ENCODE results near the gene OSR1.

OSR1 gene

DNA sequence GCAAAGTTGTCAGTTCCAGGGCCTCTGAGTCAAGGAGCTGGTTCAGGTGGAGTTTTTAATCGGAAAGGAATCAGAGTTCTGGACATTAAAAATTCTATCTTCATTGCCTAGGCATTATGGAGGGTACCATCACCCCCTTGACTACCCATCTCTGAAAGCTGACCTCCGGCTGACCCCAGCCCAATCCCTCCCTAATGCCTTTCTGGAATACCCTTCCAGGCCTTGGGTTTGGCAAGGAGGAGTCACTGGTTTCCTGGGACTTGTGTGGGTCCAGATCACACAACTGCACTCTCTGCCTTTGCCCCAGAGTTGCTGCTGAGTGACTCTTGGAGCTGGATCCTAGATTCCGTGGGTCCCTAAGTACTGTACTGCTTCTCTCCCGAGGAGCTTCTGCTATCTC, 1.0 kb upstream of the OSR1 start:
- DNase-seq (ENCODE audit: insufficient read length, low spot score) (no peak), FAIRE-seq (no peak)

DNA sequence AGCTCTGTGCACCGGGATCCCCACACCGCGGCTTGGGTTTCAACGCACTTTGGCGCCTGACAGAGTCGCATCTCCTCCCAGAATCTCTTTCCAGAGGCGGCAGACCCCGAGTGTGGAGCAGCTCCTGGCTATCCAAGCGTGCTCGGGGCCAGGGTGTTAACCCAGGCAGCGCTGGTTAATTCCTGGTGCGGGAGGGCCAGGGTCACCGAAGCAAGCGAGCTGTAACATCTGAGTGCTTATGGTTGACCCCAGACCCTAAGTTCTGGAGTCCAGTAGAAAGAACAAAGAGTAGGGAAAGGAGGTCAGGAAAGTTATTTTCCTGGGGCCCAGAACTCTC, 566 bp upstream of the OSR1 start:
- no peak for FAIRE-seq
- DNase-seq (ENCODE audit: insufficient read length, low spot score) = no peak

DNA sequence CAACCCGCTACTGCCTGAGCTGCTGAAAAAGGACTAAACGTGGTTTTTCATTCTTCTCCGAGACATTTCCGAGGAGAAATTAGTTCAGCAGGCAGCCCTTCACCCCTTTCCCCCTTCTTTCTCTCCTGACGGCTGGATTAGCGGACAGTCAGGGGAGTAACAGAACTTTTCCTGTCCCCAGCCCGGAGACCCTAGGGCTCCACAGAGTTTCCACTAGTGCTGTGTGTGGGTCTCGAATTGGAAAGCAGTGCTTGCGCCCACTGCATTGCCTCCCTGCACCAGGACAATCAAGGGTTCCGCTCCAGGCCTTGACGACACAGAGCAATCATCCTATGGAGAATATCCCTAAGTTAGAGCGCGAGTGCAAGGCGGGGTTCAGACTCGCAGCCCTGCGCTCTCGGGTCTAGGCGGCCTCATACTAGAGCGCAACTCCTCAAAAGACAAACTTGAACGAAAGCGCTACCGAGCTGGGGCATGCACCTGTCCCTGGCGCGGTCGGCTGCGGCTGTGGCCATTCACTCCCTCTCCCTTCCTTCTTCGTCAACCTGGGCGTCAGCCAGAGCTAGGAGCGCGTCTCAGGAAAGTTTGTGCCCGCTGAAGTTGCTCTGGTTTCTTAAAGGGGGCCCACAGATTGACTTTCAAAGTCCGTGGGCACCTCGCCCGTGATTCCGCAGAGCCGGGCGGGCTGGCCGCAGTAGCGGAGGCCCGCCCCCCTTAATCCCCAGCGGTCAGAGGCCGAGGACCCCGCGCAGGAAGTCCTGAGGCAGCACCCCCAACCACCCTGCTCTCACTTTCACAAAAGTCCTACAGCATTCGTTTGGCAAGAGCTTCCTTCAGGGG, 801 bp downstream of the OSR1 start:
- FAIRE-seq (no peak), DNase-seq (ENCODE audit: insufficient read length, low spot score) (no peak)

DNA sequence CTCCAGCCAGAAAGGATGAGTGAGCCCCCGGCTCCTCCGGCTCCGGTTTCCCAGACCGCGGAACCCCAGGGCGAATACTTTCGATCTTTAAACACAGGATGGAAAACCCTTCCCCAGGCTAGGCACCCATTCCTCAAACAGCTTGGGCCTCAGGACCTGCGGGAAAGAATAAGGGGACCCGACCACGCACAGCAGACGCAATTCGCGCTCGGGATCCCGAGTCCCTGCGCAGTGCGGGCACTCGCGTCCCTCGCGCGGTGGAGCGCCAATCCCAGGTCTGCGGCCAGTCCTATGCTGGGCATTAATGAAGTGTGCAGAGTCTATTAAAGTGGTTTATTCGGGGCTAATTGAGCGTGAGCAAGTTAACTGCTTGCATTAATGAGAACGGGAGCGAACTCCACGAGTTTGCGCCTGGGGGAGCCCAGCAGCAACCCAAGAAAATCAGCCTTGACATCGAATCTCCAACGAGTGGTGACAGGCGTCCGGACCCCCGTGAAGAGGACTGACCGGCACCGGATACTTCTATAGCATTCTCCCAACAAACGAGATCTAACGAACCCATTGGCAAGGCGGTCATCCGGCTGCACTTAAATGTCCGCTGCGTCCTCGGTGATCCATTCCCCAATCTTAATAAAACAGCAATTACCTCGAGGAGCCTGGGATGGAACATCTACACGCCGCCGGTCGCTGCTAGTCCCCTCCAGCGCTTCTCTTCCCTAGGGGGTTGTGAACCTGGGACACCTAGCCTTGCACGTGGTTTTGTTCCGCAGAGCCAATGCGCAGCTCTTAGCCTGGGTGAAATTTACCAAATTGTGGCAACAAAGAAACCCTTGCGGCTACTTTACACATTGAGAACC, 1.6 kb downstream of the OSR1 start:
- no peak for FAIRE-seq
- no peak for DNase-seq (ENCODE audit: insufficient read length, low spot score)

DNA sequence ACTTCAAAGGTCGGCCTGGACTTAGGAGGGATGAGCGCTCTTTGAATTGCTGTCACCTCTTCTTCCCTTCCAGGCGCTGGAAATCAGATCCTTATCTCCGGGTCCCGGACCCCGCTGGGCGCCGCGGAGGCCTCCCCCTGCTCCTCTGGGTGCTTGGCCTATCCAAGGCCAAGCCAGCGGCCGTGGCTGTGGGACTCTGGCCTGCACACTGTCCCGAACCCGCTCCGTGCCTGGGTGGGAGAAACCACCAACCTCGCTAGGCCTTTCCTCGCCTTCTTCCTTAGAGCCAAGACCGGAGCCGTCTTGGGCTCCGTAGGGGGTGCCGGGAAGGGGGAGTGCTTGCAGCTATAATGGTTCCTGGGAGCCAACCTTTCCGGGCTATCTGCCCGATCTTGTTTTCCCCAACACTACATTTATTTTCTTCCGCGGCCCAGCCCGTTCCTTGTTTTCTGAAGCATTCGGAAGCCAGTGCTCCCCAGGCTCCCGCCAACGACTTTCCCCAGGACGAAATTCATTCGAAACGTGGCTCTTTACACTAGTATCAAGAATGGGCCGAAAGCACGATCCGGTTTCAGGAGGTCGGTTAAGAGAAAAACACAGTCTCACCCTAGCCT, 2.4 kb downstream of the OSR1 start:
- FAIRE-seq (no peak), DNase-seq (ENCODE audit: insufficient read length, low spot score) (no peak)

DNA sequence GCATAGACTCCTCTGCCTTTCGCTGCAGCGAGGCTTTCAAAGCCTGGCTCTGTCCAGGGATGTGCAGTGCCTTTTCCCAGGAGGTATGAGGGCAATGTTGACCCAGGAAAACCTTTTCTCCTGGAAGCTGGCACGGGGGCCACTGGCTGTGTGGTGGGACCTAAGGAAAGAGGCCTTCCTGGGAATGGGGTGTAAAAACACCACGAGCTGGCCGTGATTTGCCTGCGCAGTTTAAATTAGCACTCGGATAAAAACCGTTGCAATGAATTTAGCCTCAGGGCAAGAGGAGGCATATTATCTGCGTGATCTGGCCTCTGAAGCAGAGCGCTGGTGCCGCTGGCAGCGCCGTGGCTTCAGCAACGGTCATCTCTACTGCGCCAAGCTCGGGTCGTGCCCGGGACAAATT, 3.0 kb downstream of the OSR1 start:
- DNase-seq (ENCODE audit: insufficient read length, low spot score) (no peak), FAIRE-seq (no peak)

DNA sequence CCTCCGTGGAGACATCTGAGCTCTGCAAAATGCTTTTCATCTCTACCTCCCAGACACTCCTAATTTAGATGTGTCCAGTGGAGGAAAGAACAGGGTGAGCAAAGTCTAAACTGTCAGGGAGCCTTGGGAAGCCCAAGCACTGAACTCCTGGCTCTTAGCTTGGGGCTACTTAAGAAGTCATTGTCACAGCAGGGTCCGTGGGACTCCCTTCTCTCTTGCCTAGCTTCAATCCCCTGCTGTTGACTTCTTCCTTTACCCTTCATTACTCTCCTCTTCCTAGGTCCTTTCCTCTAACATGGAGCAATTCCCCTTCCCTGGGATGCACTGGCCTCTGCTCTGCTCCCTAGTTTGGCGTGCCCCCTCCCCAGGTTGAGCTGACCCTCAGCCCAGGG, 3.4 kb downstream of the OSR1 start:
- DNase-seq (ENCODE audit: insufficient read length, low spot score) (no peak), FAIRE-seq (no peak)

DNA sequence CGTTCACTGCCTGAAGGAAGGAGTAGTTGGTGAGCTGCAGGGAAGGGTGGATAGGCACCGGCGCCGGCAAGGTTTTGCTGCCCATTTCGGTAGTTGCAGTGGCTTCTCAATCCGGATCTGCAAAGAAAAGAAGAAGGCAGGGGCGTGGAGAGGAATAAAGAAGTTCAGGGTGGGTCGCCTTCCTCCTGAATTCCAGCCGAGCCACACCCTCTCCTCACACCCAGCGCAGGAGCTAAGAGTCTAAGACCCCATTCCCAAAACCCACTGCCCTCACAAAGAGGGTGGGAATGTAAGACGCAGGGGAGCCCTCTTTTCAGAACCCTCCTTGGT, 4.7 kb downstream of the OSR1 start:
- no peak for DNase-seq (ENCODE audit: insufficient read length, low spot score)
- no peak for FAIRE-seq

DNA sequence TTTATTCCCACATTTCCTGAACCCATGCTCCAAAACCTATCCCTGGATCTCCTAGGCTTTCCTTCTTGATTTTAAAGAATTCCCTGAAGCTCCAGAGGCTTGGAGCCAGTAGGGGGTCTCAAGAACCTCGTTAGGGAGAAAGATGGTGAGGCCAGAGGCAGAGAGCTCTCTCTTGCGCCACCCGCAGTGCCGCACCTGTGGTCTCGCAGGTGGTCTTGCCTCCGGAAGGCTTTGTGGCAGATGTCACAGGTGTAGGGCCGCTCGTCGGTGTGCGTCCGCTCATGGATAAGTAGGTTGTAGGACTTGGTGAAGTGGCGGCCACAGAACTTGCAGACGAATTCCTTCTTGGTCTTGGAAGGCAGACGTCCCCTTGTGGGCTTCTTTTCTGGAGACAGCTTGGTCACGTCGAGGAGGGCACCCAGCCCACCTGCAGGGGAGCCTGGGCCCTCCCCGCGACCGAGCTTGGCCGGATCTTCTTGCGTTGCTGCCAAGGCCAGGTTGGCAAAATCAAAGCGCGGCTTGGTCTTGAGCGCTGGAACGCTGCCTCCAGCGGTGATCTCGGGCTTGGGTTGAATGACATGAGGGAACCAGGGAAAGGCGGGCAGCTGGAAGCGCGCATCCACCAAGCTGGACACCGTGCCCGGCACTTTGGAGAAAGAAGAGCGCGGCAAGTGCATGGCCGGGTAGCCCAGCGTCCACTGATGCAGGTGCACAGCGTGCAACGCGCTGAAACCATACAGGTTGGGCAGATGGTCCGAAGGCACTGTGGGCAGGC, 5.3 kb downstream of the OSR1 start:
- FAIRE-seq (no peak), DNase-seq (ENCODE audit: insufficient read length, low spot score) (no peak)

DNA sequence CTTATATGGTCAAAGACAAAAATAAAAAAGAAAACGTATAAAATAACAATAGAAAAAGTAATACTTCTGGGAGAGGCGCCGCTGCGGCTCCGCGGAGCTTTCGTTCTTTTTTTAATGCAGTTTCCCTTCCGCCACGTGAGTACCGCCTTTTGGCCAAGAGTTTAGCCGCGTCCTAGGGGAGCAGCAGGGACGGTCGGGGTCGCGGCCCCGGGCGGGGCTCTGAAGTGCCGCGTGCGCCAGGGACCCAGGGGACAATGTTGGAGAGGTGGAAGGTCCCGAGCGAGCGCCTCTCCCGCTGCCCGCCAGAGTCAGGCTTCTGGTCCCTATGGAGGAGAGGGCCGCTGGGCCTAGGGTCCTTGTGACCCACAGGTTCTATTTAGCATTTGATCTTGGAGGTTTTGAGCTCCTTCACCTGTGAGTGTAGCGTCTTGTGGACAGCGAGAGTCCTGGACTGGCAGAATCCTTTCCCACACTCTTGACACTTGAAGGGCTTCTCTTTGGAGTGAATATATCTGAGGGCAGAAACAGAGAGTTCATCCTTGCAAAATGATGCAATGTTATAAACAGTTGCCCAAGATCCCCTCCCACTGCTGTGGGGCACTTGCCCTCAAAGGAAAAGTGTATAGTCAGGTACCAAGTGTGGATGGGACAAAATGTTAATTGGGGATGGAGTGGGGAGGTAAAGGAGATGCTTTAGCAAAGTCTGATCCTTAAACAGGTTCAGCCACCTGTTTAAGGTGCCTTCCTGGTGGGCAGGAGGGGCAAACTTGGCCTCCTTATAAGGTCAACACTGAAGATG, 6.3 kb downstream of the OSR1 start:
- FAIRE-seq = no peak

DNA sequence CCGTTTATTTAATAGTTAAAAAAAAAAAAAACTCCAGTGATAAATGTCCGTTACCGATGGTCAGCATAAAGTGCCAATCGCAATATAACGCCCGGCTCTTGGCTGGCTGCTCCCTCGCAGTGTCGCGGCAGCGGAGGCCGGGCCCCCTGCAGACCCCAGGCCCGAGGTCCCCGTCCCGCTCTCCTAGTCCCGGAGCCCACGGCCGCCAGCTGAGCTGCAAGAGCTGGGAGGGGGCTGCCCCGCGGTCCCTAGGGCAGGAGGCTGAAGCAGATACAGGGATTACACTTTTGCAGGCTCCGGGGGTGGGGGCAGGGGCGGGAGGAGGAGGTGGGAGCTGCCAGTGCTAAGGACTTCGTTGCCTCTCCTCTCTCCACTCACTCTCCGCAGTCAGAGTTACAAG, 6.9 kb downstream of the OSR1 start:
- DNase-seq (ENCODE audit: insufficient read length, low spot score) (no peak), FAIRE-seq (no peak)

More for the DNA sequence above, 6.3 kb downstream of the OSR1 start:
- no peak for DNase-seq (ENCODE audit: insufficient read length, low spot score)

DNA sequence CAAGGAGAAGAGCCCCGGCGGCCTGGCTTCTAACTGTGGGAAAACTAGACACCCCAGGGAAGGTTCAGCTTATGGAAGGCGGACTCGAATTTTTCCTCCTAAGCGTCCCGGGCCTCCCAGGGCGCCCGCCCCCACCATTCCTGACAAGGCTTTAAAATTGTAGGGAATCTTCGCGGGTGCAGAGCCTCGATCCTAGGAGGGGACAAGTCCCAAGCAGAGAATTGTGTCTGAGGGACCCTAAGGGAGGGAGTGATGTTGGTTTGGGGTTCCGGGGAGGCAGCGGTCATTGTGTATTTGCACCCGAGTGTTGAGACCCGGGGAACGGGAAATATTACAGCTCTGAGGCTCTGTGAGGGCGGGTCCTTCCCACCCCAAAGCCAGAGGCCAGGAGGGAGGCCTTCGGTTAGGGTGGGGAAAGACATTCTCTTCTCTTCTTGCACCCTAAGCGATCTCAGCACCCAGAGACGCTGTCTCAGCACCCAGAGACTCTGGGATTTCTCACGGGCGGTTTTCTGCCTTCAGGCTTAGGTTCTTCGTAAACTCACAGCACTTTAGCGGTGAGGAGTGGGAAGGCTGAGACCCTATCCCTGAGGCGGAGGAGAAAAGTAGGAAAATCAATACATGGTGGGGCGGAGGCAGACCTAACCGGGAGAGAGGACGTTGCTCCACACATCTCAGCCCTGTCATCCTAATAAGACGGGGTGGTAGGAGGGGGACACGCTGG, 7.6 kb downstream of the OSR1 start:
- FAIRE-seq = no peak
- DNase-seq (ENCODE audit: insufficient read length, low spot score) = no peak

DNA sequence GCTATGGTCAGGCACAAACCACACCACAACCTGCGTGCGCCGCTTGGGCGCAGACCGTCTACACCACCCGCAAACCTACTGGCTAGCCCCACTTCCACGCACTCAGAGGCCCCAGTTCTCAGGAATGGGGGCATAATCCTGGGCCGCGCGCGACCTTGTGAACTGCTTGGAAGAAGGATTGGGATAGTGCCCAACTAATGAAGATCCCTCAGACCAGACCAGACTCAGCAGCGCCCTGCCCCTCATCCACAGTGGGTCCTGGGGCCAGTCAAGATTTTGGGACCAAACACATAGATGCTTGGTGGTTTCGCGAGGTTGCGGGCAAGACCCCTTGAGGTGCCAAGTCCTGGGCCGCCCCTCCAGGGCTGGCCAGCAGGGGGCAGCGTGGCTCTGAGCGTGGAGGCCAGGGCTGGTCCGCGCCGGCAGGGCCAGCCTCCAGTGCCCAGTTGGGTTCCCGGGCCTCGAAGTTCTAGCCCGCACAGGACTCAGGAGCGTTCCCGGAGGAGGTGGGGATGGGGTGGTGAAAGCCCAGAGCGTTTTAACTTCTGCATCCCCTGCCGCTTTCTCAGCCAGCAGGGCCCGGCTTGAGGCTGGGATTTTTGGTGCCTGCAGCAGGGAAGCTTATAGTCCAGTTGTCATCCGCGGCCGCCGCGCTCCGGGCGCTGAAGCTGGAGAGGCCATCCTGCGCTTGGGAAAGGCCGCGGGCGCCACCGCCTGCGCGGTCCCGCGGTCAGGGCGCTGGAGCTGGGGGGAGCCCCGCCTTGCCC, 8.3 kb downstream of the OSR1 start:
- FAIRE-seq = no peak

DNA sequence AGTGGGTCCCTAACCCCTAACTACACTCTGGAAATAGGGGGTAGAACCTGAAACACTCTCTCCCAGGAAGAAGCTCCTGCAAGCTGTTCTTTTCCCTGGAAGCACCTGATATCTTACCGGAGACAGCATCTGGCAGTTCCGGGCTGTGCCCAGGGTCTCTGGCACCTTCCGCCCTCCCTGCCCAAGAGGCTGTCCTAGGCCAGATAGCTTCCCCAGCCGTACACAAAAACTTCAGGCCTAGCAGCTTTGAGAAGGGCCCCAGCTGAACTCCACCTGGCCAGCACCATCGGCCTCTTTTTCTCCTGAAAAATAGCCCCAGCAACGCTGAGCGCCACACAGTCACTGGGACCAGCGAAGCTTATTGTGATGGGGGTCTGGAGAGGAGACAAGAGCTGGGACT, 9.7 kb downstream of the OSR1 start:
- no peak for FAIRE-seq

More for the DNA sequence above, 8.3 kb downstream of the OSR1 start:
- no peak for DNase-seq (ENCODE audit: insufficient read length, low spot score)

DNA sequence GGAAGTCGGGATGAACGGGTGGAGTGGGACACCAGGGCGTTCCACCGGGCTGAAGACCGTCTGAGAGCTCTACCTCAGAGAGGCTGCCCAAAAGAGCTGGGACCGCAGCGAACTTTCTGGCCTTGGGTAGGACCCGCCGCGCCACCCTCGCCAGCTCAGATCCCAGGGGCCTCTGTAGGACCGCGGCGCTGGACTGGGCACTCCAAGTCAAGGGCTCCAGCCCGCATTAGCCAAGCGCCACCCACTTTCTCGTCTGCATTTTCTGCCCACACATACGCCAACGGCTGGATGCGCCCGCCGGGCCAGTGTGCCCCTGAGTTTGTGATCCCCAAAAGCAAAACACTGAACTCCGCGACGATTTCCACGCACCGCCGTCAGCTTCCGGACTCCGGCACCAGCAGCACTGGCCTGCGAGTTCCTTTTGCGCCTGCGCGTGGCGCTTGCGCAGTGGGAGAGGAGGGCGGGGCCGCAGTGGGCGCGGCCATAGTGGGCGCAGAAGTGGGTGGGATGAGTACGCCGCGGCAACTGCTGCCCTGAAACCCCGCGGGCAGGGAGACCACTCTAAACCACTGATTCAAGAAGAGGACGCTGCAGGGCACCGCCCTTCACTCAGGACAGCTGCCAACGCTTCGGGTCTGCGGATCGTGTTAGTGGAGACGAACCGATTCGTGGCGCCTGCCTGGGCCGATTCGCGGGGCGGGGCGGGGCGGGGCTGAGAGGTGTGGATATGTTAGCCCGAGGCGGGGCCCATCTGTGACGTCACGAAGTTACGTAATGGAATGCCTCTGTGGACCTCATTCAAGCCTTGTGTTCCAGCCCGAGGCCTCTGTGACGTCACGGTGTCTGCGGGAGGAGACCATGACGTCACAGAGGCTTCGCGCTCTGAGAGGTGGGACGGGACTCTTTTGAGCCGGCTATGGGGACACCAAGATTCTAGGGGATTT, 10.5 kb downstream of the OSR1 start:
- peak; percentile 93 for FAIRE-seq

More for the DNA sequence above, 9.7 kb downstream of the OSR1 start:
- no peak for DNase-seq (ENCODE audit: insufficient read length, low spot score)

DNA sequence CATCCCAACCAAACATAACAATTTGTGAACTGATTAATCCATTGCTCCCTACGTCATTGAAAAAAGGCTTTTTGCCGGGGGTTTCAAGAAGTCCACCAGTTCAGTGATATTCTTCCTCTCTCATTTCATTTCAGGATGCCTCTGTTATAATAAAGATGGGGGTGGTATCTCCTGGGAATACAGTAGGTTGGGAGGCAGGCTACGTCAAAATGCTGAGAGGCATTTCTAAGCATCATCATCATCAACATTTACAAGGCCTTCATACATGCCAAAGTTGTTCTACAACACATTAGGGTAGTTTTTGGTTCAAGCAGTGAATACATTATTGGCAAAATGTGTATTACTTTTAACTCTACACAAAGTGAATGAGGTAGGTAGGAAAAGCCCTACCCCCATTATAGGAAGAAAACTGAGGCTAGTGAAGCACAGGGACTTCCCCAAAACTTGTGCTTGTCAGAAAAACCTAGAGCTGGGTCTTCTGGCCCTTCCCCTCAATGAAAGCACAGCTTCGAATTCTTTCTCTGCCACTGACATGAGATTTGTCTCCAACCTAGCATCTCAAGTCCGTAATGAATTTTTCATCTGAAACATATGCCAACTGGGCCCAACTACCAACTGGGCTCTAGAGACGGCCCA, 11.3 kb downstream of the OSR1 start:
- FAIRE-seq (peak; percentile 66), DNase-seq (ENCODE audit: insufficient read length, low spot score) (no peak)

More for the DNA sequence above, 10.5 kb downstream of the OSR1 start:
- DNase-seq (ENCODE audit: insufficient read length, low spot score) = peak; percentile 95

DNA sequence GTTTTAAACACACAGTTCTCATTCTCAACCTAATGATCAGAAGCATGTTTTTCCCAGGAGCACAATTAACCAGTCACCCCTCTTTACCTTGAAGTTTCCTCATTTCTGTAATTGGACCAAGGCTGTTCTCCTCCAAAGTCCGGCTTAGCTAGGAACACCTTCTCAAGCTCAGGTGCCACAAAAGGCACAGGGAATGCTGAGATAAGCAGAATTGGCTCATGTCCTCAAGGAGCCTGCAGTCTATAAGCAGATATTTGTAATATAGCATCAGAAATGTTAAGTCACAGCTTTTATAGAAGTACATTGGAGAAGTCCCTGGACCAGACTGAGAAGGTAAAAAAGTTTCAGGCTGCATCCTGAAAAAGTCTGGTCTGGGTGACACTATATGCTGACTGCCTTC, 20.7 kb downstream of the OSR1 start:
- DNase-seq (ENCODE audit: insufficient read length, low spot score) (no peak), FAIRE-seq (no peak)
